ENCODE measurements around the gene PHACTR1. TPM values are rescaled to one million over a fixed set of nuclear protein-coding genes. Genes with fewer than 3 reads are reported as not detected.

The PHACTR1 gene
- total and polyA plus RNA-seq, 9 of the 15 experiments (the other 6 are each of a cell fraction or from before 2014, with no cell fraction given): 11.5 to 32.6 (median 22.0) TPM

- Histone ChIP-seq H3K79me2 (ENCODE audit: control insufficient read depth, insufficient read depth, low read length) (no peaks in the 10 kb centered on the region), H3K9me1 (ENCODE audit: control insufficient read depth, insufficient read depth, low read length) (no peaks in the 10 kb centered on the region), H3K36me3 (ENCODE audit: control insufficient read depth, insufficient read depth, low read length) (no peaks in the 10 kb centered on the region), H3K4me3 (no peak overlapping the region), H3K9ac (ENCODE audit: insufficient read depth in 1 of 2, low read depth in 2 of 2, low read length in 2 of 2) (no peak overlapping the region), H3K27me3 (ENCODE audit: control insufficient read depth in 2 of 2, insufficient read depth in 2 of 2, low read length in 2 of 2) (no peaks in the 10 kb centered on the region), H3K4me1 (replicated peaks in 1 of 2; ENCODE audit: control insufficient read depth in 2 of 2, insufficient read depth in 2 of 2, low read length in 2 of 2) (no peaks in the 10 kb centered on the region), H3K9me3 (replicated peaks; ENCODE audit: control insufficient read depth, insufficient read depth, low read depth, low read length) (no peaks in the 10 kb centered on the region), H4K20me1 (replicated peaks; ENCODE audit: control insufficient read depth, insufficient read depth, low read length) (no peaks in the 10 kb centered on the region), H3K4me2 (ENCODE audit: insufficient read depth, low read length) (no peak overlapping the region), H3K27ac (ENCODE audit: extremely low read depth, low read depth, low read length) (no peak overlapping the region), H2AFZ (ENCODE audit: low read depth, low read length) (no peak overlapping the region)
- intact Hi-C loops (cut with micrococcal nuclease): no loop called here
- ChIA-PET POLR2A (interaction anchor here (0.6 to 1.1 kb wide), 2 partner anchors 8 to 32 kb away, joined by 3 to 4 read pairs; no protein-coding TSS in a partner anchor), CTCF (ENCODE audit: low intra/inter-chr PET ratio) (no interaction called here)
- TF ChIP-seq PRPF4 (IDR thresholded peaks at IDR 0.05; ENCODE audit: insufficient read depth, low read depth, low read length, poor library complexity, severe bottlenecking) (no peak), ZBTB17 (CRISPR knock-in tag; IDR thresholded peaks at IDR 0.05) (no peak), ETV5 (CRISPR knock-in tag; IDR thresholded peaks at IDR 0.05; ENCODE audit: low read depth) (no peak), BHLHE40 (IDR thresholded peaks at IDR 0.05; ENCODE audit: low read length) (no peak), FOXA1 (IDR thresholded peaks at IDR 0.05; ENCODE audit: borderline replicate concordance) (no peak), ZFP1 (CRISPR knock-in tag; IDR thresholded peaks at IDR 0.05) (no peak), NCOR1 (IDR thresholded peaks at IDR 0.05) (no peak), MEIS2 (IDR thresholded peaks at IDR 0.05; ENCODE audit: partially characterized antibody) (no peak), JUNB (CRISPR knock-in tag; conservative IDR thresholded peaks at IDR 0.05) (no peak), ZC3H11A (IDR thresholded peaks at IDR 0.05; ENCODE audit: low read depth, low read length) (no peak), ZKSCAN1 (IDR thresholded peaks at IDR 0.05; ENCODE audit: low read depth, low read length) (no peak), ZNF24 (IDR thresholded peaks at IDR 0.05) (no peak), ESRRB (CRISPR knock-in tag; IDR thresholded peaks at IDR 0.05; ENCODE audit: borderline replicate concordance) (no peak), POU5F1 (IDR thresholded peaks at IDR 0.05; ENCODE audit: borderline replicate concordance, low read depth, low read length, partially characterized antibody) (no peak)
- TF ChIP-seq, protein P1, sequence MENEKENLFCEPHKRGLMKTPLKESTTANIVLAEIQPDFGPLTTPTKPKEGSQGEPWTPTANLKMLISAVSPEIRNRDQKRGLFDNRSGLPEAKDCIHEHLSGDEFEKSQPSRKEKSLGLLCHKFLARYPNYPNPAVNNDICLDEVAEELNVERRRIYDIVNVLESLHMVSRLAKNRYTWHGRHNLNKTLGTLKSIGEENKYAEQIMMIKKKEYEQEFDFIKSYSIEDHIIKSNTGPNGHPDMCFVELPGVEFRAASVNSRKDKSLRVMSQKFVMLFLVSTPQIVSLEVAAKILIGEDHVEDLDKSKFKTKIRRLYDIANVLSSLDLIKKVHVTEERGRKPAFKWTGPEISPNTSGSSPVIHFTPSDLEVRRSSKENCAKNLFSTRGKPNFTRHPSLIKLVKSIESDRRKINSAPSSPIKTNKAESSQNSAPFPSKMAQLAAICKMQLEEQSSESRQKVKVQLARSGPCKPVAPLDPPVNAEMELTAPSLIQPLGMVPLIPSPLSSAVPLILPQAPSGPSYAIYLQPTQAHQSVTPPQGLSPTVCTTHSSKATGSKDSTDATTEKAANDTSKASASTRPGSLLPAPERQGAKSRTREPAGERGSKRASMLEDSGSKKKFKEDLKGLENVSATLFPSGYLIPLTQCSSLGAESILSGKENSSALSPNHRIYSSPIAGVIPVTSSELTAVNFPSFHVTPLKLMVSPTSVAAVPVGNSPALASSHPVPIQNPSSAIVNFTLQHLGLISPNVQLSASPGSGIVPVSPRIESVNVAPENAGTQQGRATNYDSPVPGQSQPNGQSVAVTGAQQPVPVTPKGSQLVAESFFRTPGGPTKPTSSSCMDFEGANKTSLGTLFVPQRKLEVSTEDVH (IDR thresholded peaks at IDR 0.05; ENCODE audit: low read depth, partially characterized antibody): no peak
- TF ChIP-seq, protein P2, sequence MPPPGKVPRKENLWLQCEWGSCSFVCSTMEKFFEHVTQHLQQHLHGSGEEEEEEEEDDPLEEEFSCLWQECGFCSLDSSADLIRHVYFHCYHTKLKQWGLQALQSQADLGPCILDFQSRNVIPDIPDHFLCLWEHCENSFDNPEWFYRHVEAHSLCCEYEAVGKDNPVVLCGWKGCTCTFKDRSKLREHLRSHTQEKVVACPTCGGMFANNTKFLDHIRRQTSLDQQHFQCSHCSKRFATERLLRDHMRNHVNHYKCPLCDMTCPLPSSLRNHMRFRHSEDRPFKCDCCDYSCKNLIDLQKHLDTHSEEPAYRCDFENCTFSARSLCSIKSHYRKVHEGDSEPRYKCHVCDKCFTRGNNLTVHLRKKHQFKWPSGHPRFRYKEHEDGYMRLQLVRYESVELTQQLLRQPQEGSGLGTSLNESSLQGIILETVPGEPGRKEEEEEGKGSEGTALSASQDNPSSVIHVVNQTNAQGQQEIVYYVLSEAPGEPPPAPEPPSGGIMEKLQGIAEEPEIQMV (tag; conservative IDR thresholded peaks at IDR 0.05; ENCODE audit: low read depth): no peak
- TF ChIP-seq, protein P3, sequence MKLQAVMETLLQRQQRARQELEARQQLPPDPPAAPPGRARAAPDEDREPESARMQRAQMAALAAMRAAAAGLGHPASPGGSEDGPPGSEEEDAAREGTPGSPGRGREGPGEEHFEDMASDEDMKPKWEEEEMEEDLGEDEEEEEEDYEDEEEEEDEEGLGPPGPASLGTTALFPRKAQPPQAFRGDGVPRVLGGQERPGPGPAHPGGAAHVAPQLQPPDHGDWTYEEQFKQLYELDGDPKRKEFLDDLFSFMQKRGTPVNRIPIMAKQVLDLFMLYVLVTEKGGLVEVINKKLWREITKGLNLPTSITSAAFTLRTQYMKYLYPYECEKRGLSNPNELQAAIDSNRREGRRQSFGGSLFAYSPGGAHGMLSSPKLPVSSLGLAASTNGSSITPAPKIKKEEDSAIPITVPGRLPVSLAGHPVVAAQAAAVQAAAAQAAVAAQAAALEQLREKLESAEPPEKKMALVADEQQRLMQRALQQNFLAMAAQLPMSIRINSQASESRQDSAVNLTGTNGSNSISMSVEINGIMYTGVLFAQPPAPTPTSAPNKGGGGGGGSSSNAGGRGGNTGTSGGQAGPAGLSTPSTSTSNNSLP (IDR thresholded peaks at IDR 0.05; ENCODE audit: borderline replicate concordance, low read depth, low read length): no peak
- WGBS (ENCODE audit: insufficient coverage, low coverage, missing lambda C conversion rate): 0% methylated on average over 2 of the region's 2 CpGs
- BruUV-seq (replicated peaks): no TSS peak
- no peak for FAIRE-seq
- DNase-seq (ENCODE audit: extremely low read depth in 1 of 4, low spot score in 3 of 4): no peak
- in situ Hi-C loops (cut with MboI): no loop called here
- no peak for ATAC-seq
Observed at GRCh38 chr6:12842658-12843057, 126.1 kb downstream of the PHACTR1 start.
